Vagina (tissue), 2 donors: ENCODE data around the gene TDG. TPM values are rescaled to one million over a fixed set of nuclear protein-coding genes. Genes with fewer than 3 reads are reported as not detected.

Experiments used
- DNase-seq, 2 donors: peaks; one replicate each; pipeline ENCODE4 v3.0.0-alpha.2; 2017; ENCODE audit errors: extremely low spot score in 2 of 2
- H3K27ac ChIP-seq: fragments of 200-600 bp; sonication (generic); one replicate; pipeline ENCODE4 v1.5.1; 2019
- H3K27me3 ChIP-seq: fragments of 200-600 bp; sonication (generic); one replicate; pipeline ENCODE4 v1.5.1; 2019
- H3K36me3 ChIP-seq, 2 donors: fragments of 200-600 bp; sonication (generic); one replicate each; pipeline ENCODE4 v1.5.1; 2017 to 2019
- H3K4me1 ChIP-seq: fragments of 200-600 bp; sonication (generic); one replicate; pipeline ENCODE4 v1.5.1; 2019
- H3K4me3 ChIP-seq, 2 donors: fragments of 200-600 bp; sonication (generic); 1 replicate in 1 of 2; 2 replicates in 1 of 2; pipeline ENCODE4 v1.5.1; 2016 to 2019
- H3K9me3 ChIP-seq: fragments of 200-600 bp; sonication (generic); one replicate; pipeline ENCODE4 v1.5.1; 2019
- POLR2A ChIP-seq, 2 donors: fragments of 450-650 bp; IDR thresholded peaks; one replicate each; pipeline ENCODE4 v1.6.1; 2017; ENCODE audit warnings: antibody characterized with exemption in 2 of 2, mild to moderate bottlenecking in 2 of 2, moderate library complexity in 2 of 2
- POLR2AphosphoS5 ChIP-seq, 2 donors: sonication (generic); formaldehyde crosslinking; IDR thresholded peaks; one replicate each; pipeline ENCODE4 v1.9.0; 2017; ENCODE audit warnings: antibody characterized with exemption in 2 of 2, mild to moderate bottlenecking in 2 of 2, low read depth in 1 of 2; ENCODE audit not compliant: insufficient read depth in 1 of 2
- intact Hi-C: fragments of 100-400 bp; cut with DNase I; formaldehyde crosslinking; loops from one replicate; pipeline ENCODE4 v1.15.1; 2023
- total RNA-seq: library from RNA; depleted of rRNA; stranded (reverse); fragments of >200 nt; gene quantifications from one replicate; pipeline ENCODE4 v1.2.3, GENCODE V29; 2016
- TF ChIP-seq, protein P1 (sequence below), 3 experiments: fragments of 450-650 bp in 2 of 3; fragments of 200-600 bp in 1 of 3; sonication (generic) in 1 of 3; IDR thresholded peaks; one replicate each; pipeline ENCODE4 v1.5.1; 2017 to 2019; ENCODE audit warnings: antibody characterized with exemption in 3 of 3, mild to moderate bottlenecking in 2 of 3, moderate library complexity in 2 of 3

The TDG gene
- total RNA-seq, 1 donor from 2014 or later = 24.6 TPM

DNA sequence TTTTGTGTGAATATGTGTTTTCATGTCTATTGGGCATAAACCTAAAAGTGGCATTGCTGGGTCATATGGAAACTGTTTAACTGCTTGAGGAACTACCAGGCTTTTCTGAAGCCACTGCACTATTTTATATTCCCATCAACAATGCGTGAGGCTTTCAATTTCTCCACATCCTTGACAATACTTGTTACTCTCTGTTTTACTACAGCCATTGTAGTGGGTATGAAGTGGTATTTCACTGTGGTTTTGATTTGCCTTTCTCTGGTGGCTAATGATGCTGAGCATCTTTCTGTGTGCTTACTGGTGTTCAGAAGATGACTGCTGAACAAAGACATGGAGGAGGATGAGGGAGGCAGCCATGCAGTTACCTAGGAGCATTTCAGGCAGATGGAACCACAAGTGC lies 13.2 kb upstream of the TDG start:
- Histone ChIP-seq H3K9me3 (no peaks in the 10 kb centered on the region), H3K36me3 (peaks cover 0 to 45% of the 10 kb centered on the region in 2 donors), H3K4me1 (peaks cover 24% of the 10 kb centered on the region), H3K4me3 (no peak overlapping the region), H3K27ac (no peak overlapping the region), H3K27me3 (no peaks in the 10 kb centered on the region)
- intact Hi-C loops = no loop called here
- TF ChIP-seq, protein P1, sequence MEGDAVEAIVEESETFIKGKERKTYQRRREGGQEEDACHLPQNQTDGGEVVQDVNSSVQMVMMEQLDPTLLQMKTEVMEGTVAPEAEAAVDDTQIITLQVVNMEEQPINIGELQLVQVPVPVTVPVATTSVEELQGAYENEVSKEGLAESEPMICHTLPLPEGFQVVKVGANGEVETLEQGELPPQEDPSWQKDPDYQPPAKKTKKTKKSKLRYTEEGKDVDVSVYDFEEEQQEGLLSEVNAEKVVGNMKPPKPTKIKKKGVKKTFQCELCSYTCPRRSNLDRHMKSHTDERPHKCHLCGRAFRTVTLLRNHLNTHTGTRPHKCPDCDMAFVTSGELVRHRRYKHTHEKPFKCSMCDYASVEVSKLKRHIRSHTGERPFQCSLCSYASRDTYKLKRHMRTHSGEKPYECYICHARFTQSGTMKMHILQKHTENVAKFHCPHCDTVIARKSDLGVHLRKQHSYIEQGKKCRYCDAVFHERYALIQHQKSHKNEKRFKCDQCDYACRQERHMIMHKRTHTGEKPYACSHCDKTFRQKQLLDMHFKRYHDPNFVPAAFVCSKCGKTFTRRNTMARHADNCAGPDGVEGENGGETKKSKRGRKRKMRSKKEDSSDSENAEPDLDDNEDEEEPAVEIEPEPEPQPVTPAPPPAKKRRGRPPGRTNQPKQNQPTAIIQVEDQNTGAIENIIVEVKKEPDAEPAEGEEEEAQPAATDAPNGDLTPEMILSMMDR (IDR thresholded peaks at IDR 0.05) = no peak
- no peak for TF ChIP-seq POLR2AphosphoS5 (IDR thresholded peaks at IDR 0.05; ENCODE audit: insufficient read depth in 1 of 2, low read depth in 1 of 2)
- TF ChIP-seq POLR2A (IDR thresholded peaks at IDR 0.05) = no peak
- no peak for DNase-seq

DNA sequence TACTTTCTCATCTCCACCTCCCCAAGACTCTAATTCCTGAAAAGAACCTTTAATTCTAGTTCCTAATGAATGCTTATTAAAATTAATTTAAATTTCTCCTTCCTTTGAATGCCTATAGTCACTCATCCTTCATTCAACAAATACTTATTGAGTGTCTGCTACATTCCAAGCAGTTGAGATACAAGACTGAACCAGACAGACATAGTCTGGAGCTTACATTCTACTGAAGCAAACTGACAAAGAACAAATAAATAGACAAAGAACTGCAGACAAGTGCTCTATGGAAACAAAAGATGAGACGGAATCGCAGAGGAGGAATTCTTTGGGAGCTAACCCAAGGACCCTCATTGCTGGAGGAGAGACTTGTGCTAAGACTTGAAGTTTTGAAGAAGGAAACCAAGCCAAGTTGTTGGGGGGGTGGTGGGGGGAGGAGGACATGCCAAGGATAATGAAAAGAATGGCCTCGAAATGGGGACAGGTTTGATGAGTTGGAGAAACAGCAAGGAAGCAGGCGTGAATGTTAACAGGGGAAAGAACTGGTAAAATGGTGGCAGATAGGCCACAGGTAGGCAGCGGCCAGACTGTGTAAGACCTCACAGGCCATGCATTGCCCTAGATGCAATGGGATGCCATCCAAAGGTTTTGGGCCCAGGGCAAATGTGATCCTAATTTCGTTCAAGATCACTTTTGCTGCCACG lies 9.7 kb upstream of the TDG start:
- Histone ChIP-seq H3K9me3 (no peaks in the 10 kb centered on the region), H3K27ac (peak overlapping the region; percentile 90), H3K4me1 (peaks cover 24% of the 10 kb centered on the region), H3K36me3 (peaks cover 0 to 12% of the 10 kb centered on the region in 2 donors), H3K4me3 (peak overlapping the region; percentile 65 to 84), H3K27me3 (no peaks in the 10 kb centered on the region)
- intact Hi-C loops = no loop called here
- DNase-seq = no peak
- TF ChIP-seq, protein P1 (IDR thresholded peaks at IDR 0.05) = no peak
- no peak for TF ChIP-seq POLR2AphosphoS5 (IDR thresholded peaks at IDR 0.05; ENCODE audit: insufficient read depth in 1 of 2, low read depth in 1 of 2)
- TF ChIP-seq POLR2A (IDR thresholded peaks at IDR 0.05) = no peak

DNA sequence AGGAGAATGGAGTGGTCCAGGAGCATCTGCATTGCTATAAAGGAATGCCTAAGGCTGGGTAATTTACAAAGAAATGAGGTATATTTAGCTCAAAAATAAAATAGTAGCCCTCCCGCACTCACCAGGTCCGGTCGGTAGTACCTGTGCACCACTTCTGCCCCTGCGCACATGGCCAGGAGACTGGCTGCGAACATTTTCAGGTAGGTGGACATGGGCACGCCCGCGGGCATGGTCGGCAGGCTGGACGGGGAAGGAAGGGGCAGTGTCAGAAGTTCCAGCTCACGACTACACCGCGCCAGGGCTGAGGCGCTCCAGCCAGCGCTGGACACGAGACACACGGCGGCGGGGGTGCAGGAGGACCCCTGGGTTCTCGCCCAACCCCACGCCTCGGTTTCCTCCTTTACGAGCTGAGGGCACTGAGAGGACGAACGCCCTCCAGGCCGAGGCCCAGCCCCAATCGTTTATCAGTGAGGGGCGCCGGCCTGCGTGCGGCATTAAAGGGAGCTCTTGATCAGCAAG lies 9.1 kb upstream of the TDG start:
- intact Hi-C loops = no loop called here
- TF ChIP-seq, protein P1 (IDR thresholded peaks at IDR 0.05) = no peak
- TF ChIP-seq POLR2A (IDR thresholded peaks at IDR 0.05) = no peak
- TF ChIP-seq POLR2AphosphoS5 (IDR thresholded peaks at IDR 0.05; ENCODE audit: insufficient read depth in 1 of 2, low read depth in 1 of 2) = no peak
- H3K27me3 ChIP-seq = no peaks in the 10 kb centered on the region
- H3K36me3 ChIP-seq = peaks cover 0 to 6% of the 10 kb centered on the region in 2 donors
- DNase-seq = no peak
- peak overlapping the region; percentile 65 to 84 for H3K4me3 ChIP-seq
- H3K9me3 ChIP-seq = no peaks in the 10 kb centered on the region
- H3K27ac ChIP-seq = peak overlapping the region; percentile 90
- H3K4me1 ChIP-seq = peaks cover 24% of the 10 kb centered on the region

DNA sequence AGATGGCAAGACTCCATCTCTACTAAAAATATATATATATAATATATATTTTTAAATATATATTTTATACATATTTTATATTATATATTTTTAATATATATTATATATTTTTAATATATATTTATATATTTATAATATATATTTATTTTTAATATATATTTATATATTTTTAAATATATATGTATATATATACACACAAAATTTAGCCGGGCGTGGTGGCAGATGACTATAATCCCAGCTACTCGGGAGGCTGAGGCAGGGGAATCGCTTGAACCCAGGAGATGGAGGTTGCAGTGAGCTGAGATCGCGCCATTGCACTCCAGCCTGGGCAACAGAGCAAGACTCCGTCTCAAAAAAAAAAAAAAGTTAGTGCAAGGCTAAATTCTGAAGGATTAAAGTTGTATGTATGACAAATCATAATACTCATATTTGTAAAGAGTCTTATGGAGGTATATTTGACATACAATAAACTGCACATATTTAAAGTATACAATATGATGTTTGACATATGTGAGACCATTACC lies 7.7 kb upstream of the TDG start:
- Histone ChIP-seq H3K4me3 (peak overlapping the region; percentile 65 to 84), H3K27me3 (no peaks in the 10 kb centered on the region), H3K9me3 (no peaks in the 10 kb centered on the region), H3K4me1 (peaks cover 24% of the 10 kb centered on the region), H3K27ac (peak overlapping the region; percentile 90), H3K36me3 (no peaks in the 10 kb centered on the region)
- DNase-seq = no peak
- TF ChIP-seq, protein P1 (IDR thresholded peaks at IDR 0.05) = no peak
- TF ChIP-seq POLR2A (IDR thresholded peaks at IDR 0.05) (no peak), POLR2AphosphoS5 (IDR thresholded peaks at IDR 0.05; ENCODE audit: insufficient read depth in 1 of 2, low read depth in 1 of 2) (no peak)
- intact Hi-C loops = no loop called here

DNA sequence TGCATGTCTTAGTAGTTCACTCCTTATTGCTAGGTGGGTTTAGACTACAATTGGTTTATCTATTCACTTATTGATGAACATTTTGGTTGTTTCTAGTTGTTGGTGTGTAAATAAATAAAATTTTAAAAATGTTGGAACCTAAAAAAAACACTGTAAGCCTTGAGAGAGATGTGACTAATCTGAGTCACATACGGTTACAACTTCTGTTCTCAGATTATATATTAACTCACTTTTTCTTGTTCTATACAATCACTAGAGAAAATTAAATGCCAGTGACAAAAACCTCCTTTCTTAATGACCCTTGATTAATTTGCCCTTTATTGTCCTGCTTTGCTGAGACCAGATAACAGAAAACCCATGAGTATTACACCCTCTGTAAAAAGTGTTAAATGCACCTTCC lies 7.1 kb upstream of the TDG start:
- peaks cover 25% of the 10 kb centered on the region for H3K4me1 ChIP-seq
- no peaks in the 10 kb centered on the region for H3K9me3 ChIP-seq
- no peak overlapping the region for H3K4me3 ChIP-seq
- H3K36me3 ChIP-seq = no peaks in the 10 kb centered on the region
- DNase-seq = no peak
- H3K27ac ChIP-seq = no peak overlapping the region
- TF ChIP-seq POLR2A (IDR thresholded peaks at IDR 0.05) (no peak), POLR2AphosphoS5 (IDR thresholded peaks at IDR 0.05; ENCODE audit: insufficient read depth in 1 of 2, low read depth in 1 of 2) (no peak)
- TF ChIP-seq, protein P1 (IDR thresholded peaks at IDR 0.05) = no peak
- H3K27me3 ChIP-seq = no peaks in the 10 kb centered on the region
- intact Hi-C loops = no loop called here
